NCI-H2196 (cell line): Measurements from ENCODE around the gene SUSD1.
"Not testable (repeated sequence)": the region's sequence is repeated elsewhere in the genome, so short reads cannot be mapped to it uniquely, and the experiment has no call there.

ENCODE experiments used
- DNase-seq: peaks from one replicate; lab custom pipeline; 2025; ENCODE audit not compliant: unreplicated experiment; lab: John Stamatoyannopoulos, UW

SUSD1 gene

DNA sequence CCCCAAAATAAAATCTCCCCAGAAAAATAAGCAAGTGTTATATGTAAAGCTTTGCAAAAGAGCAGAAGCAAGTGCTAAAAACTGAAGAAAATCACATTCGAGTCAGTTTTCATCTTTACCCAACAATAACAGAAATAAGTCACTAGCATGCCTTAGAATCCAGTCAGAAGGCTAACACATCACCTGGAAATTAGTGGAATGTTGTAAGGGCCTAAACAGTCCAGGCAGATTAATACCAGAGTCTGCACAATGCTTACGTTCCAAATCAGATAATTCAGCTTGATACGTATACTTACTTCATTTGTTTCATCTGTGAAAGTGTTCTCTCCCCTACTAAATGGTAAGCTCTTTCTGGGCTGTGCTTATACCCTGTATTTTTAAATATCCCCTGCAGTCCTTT is 42.7 kb downstream of the SUSD1 start:
- no peak for DNase-seq

DNA sequence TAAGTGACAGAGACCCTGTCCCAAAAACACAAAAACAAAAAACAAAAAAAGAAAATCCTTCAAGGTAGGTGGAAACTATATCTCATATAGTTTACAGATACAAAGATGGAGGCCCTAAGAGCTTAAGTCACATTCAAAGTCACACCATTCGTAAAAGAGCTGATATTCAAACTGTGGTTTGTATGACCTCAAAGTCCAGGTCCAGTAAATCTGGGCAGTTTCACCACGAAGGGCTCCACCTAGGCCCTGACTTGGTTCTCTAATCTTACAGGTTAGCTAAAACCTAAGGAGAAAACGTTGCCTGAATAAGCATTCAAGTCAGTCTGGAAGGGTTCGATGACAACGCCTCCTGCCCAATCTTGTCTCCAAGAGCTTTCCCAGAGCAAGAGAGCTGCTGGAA is 44.1 kb downstream of the SUSD1 start:
- no peak for DNase-seq

DNA sequence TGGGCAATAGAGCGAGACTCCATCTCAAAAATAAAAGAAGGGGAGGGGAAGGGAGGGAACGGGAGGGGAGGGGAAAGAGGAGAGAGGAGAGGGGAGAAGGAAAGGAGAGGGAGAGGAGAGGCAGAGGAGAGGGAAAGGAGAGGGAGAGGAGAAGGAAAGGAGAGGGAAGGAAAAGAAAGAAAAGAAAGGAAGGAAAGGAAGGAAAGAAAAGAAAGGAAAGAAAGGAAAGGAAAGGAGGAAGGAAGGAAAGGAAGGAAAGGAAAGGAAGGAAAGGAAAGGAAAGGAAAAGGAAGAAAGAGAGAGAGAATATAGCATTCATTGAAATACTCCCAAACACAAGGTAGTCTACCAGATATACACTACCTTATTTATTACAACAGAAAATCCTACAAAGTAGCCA is 44.8 kb downstream of the SUSD1 start:
- no peak for DNase-seq

DNA sequence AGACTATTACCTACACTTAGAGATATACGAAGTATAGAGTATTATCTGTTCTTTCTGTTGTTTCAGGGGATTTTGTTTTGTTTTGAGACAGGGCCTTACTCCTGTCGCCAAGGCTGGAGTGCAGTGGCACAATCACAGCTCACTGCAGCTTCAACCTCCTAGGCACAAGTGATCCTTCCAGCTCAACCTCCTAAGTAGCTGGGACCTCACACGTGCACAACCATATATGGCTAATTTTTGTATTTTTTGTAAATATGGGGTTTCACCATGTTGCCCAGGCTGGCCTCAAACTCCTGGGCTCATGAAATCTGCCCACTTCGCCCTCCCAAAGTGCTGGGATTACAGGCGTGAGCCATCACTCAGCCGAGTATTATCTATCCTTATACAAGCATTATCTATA is 45.9 kb downstream of the SUSD1 start:
- DNase-seq, result no peak

DNA sequence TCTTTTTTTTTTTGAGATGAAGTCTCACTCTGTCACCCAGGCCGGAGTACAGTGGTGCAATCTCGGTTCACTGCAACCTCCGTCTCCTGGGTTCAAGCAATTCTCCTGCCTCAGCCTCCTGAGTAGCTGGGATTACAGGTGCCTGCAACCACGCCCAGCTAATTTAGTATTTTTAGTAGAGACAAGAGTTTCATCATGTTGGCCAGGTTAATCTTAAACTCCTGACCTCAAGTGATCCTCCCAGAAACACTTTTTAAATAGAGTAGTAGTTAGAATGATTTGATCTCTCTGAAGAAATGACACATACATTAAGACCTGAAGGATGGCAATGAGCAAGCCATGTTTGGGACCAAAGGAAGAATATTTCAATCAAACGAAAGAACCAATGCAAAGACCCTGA is 46.7 kb downstream of the SUSD1 start:
- not testable (repeated sequence) for DNase-seq

DNA sequence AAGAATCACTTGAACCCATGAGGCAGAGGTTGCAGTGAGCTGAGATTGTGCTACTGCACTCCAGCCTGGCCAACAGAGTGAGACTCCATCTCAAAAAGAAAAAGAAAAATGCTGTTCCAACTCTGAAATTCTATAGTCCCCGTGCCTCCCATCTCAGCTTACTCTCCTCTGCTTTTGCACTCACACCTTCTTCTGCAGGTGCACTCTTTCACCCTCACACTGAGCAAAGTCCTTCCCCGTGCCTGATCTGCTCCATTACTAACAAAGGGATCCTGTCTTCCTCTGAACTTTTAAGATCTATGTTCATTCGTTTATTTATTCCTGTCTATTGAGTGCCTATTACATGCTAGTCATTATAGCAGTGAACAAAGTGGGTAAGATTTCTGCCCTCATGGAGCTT is 47.8 kb downstream of the SUSD1 start:
- no peak for DNase-seq

DNA sequence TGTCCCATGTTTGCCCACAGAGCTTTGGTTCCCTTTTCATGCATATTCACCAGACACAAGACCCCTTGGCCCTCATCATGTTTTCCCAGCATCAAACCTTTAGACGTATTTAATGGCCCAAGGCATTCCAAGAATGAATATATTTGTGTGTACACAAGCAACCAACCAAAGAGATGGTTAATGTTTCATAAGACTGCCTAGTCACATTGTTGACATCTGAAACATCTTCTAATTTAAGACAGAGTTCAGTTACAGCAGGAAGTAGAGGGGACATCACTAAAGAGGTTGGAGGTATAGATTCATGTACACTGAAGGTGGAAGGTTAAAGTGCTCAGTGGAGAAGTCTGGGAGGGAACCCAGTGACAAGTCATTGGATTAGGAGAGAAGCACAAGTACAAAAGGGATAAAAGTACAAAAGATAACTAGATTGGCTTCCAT is 49.1 kb downstream of the SUSD1 start:
- DNase-seq, result no peak

DNA sequence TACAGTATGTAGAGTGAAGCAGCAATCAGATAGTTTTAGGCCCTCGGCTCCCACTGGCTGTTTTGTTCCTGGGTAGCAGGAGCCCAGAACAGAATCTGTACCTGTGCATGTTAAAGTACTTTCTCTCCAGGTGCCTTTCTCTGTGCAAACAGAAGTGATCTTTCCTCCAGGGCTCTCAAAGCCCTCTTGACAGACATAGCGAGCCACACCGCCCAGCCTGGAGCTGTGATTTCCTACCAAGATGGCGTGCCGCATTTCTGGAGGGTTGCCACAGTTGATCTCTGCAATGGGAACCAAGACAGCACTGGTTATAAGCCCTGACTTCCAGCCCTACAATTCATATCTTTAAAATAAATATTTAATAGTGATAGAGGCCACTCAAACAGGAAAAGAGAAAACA is 50.9 kb downstream of the SUSD1 start:
- no peak for DNase-seq

DNA sequence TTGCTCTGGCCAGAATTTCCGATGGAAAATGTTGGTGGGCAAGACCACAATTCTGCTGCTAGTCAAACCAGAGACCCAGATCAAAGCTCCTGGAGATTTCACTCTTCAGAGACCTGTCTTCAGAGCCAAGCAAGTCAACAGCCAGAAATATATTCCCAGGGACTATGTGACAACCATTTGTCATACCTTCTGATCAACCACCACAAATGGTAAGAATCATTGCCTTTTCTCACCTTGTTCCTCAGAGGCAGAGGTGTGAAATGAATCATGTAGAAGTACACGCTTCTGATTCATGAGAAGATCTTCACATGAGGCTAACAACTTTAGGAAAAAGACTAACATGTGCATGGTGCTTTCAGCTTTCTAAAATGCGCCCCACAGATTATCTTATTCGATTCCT is 53.5 kb downstream of the SUSD1 start:
- DNase-seq, result no peak

DNA sequence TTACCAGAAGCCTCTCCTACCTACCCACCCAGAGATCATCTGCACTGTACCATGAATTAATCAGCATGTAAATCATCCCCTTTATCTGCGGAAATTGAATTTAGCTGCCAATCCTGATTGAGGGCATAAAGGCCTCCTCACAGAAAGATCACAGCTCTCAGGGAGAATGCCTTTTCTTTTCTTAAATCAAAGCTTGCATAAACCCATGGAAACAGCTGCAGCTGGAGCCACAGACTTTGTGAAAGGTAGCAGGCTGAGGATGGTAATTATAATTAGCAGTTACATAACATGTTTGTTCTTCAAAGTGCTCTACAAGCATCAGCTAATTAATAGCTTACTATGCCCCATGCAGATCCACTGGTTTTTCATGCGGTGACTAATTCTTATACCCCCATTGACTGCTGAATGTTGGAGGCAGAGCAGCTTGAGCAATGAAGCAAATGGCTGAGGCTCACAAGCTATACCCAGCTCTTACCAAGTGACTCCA is 54.6 kb downstream of the SUSD1 start:
- DNase-seq, result no peak

DNA sequence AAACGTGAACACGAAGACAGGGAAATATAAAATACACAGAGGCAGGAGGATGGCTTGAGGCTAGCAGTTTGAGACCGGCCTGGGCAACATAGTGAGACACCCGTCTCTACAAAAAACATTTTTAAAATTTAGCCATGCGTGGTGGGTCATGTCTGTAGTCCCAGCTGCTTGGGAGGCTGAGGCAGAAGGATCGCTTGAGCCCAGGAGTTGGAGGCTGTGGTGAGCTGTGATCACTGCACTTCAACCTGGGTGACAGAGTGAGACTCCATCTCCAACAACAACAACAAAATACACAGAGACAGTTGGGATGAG is 55.1 kb downstream of the SUSD1 start:
- DNase-seq, result no peak

DNA sequence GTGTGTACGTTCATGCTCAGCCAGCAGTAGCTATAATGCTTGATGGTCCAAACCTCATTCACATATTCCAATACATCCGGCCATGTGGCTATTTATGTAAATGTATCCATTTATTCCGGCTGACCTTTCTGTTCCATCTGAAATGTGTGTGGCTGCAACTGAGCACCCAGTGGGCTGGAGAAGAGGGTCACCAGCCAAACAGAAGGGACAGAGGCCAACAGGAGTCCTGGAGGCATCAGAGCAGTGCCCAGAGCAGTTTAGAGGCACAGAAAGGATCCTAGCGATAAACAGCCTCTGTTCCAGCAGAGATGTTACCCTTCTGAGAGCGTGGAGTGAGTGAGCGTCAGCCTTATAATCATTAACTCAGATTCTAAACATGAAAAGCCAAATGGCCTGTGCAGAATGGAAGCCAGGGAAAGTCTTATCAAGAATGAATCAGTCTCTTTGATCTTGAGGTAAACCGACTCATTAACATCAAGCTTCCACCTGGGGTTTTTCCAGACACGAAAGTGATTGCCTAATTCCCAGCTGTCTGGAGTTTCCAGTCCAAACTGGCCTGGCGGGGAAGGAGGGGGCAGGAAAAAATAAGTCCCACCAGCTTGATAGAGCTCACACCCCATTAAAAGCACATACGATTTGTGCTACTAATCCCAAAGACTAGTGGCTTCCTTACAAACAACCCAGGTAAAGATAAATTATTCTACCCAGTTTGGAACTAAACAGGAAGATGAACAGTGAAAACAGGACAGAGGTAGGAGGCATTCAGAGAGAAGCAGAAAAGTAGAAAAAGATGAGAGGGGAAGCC is 55.7 kb downstream of the SUSD1 start:
- DNase-seq, result no peak

DNA sequence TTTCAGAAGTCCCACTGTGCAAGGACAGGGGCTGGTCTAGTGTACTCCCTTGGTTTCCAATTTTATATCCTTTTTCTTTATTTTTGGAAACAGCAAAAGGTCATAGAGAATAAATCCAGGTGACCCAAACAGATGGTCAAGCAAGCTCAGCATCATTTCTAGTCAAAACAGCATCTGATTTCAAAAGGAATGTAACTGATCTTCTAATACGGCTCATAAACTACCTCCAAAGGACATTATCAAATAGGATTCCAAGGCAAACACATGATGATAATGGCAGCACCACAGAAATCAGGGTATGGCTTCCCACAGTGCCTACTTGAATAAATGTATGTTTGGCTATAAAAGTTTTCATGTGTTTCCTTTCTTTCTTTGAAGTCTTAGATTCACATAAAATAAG is 57.1 kb downstream of the SUSD1 start:
- DNase-seq, result no peak

DNA sequence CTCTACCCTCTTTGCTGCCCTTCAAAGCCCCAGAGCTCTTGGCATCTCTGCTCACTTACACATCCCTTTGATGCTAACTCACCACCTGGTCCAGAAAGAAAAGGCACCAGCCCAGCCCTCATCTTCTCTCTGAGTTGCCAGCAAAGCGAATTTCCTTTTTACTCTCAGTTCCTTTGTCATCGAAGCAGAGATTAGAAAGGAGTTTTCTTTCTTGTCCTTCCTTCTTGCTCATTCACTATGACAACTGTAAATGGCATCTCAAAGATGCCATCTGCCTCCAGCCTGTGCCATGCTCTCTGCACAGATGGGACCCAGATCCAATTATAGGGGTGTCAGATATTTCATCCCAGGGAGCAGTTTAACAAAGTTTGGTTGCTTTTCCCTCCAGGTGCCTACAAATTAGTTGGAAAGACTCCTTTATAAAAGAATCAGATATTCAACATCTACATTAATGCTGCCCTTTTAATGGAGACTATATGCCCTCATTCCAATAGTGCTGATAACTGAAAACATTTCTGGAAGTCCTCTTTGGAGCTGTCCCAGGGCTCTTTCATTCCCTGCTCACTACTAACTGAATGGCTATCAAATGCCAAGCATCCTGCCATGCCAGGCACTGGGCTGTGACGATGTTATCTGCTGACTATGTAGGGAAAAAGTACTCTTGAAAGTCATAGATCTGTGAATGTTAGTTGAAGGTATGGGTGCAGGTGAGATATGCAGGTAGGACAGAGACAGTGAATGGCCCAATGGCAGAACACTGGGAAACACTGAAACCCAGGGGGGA is 58.9 kb downstream of the SUSD1 start:
- DNase-seq, result no peak

DNA sequence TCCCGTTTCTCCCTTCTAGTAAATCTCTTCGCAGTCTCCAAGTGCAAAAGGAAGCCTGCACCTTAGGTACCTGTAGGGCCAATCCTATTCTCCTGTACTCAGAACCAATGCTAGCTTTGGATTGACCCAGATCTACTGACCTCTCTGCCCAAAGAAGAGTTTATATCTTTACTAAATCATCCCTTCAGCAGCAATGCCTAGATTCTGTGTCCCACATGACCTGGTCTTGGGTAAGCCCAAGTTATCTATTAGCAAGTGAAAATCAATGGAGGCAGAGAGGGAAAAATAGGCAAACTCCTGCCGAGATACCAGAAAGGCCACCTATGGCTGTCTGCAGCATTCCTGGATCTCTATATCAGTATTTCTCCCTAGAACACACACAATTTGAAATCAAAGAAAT is 60.0 kb downstream of the SUSD1 start:
- DNase-seq, result no peak

DNA sequence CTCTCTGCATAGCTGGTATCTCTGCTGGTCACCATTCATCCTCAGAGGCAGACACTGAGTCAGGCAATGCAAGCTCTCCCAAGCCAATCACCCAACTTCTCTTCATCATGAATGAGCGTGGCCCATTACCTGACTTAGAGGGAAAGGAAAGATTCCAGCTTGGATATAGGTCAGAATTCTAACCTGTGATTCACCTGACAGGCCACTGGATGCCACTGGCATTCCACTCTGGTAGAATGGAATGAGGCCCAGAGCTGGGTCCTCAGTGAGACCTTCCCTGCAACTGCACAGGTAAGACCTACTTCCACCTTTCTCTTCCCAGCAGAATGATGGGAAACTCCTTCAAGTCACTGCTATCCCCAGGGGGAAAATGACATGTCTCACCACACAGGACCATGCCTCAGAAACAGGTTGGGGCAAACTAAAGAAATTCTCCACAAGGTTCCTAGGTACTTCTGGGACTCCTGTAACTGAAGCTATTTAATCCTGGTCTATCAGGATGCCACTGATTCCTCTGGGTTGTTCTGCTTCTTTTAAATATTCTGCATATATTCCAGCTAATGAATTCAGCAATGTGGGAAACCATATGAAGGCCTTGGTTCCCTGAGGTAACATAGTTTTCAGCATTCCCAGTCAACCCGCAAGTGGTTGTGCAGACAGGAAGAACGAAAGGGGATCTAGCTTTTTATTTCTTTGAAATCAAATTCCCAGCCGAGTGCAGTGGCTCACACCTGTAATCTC is 62.0 kb downstream of the SUSD1 start:
- peak; percentile 36 for DNase-seq

DNA sequence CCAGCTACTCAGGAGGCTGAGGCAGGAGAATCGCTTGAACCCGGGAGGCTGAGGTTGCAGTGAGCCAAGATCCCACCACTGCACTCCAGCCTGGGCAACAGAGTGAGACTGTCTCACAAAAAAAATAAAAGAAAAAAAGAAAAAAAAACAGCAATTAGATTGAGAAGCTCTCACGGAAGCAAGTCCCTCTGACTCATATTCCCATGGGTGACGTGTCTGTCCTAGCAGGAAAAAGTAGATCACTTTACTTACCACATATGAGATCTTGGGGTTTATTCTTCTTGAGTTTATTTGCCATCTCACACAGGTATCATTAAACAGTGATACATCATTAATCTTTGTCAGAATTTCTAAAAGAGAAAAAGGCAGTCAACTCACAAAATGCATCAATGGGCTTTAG is 62.6 kb downstream of the SUSD1 start:
- DNase-seq, result no peak

DNA sequence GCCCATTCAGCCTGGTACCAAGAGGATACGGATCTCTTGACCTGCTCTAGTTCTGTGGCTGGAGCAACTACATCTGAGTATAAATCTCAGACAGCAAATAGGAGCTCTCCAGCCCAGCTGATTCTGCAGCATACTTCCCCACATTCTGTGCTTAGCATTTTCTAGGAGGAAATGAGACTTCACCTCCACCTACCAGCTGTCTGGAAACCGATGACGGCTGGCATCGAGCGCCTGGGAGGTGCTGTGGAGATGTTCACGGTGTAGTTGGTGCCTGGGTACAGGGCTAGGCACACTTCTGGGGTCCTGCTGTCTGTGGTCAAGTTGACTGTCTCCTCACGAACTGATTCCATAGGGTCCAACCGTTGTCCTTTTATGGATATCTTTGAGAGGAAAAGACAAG is 63.6 kb downstream of the SUSD1 start:
- no peak for DNase-seq

DNA sequence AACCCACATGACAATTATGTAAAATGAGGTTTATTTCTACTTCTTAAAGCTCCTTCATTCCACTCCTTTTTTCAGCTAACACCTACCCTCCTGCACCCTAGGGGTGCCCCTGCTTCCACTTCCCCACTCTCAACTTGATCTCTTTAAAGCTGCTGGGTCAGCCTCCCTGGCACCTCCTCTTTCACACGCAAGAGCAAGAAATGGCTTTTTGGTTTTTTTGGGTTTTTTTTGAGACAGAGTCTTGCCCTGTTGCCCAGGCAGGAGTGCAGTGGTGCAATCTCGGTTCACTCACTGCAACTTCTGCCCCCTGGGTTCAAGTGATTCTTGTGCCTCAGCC is 64.4 kb downstream of the SUSD1 start:
- DNase-seq, result no peak

DNA sequence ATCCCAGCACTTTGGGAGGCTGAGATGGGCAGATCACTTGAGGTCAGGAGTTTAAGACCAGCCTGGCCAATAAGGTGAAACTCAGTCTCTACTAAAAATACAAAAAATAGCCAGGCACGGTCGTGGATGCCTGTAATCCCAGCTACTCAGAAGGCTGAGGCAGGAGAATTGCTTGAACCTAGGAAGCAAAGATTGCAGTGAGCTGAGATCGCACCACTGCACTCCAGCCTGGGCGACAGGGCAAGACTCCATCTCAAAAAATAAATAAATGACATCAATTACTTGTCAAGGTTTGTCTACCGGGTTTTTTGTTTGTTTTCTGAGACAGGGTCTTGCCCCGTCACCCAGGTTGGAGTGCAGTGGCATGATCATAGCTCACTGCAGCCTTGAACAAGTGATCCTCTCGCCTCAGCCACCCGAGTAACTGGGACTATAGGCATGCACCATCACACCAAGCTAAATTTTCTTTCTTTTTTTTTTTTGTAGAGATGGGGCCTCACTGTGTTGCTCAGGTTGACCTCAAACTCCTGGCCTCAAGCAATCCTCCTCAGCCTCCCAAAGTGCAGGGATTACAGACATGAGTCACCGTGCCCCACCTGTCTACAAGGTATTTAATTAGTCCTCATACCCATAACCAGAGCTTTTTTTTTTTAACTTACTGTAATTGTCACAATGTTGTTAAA is 64.9 kb downstream of the SUSD1 start:
- DNase-seq, result no peak

DNA sequence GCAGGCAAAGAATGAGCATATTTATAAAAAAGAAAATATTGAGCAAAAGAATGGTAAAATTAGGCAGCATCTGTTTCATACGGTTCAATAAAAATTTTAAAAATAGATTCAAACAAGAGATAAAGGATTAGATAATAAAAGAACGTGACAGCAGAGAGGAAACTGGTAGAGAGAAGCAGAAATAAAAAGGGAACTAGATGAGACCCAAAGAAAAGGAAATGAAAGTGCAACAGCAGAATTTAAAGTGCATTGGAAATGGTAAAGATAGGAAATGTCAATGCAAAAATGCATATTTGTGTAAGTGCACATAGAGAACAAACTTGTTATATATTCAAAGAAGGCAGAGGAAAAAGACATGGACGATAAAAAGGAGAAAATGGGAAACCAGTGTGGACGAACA is 70.2 kb downstream of the SUSD1 start:
- DNase-seq, result no peak
